ENCODE measurements around the gene HAPLN3.

DNA sequence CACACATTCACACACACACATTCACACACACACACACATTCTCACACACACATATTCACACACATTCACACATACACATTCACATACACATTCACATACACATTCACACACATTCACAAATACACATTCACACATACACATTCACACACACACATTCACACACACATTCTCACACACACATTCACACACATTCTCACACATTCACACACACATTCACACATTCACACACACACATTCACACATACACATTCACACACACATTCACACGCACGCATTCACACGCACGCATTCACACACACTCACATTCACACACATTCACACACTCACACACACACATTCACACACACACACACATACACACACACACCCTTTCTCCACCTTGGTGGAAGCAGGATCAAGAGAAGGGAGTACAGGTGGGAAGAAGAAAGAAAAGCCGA lies 5.7 kb upstream of the HAPLN3 start:
- TF ChIP-seq HDAC2 (IDR thresholded peaks at IDR 0.05), result no peak
- TF ChIP-seq, protein P1, sequence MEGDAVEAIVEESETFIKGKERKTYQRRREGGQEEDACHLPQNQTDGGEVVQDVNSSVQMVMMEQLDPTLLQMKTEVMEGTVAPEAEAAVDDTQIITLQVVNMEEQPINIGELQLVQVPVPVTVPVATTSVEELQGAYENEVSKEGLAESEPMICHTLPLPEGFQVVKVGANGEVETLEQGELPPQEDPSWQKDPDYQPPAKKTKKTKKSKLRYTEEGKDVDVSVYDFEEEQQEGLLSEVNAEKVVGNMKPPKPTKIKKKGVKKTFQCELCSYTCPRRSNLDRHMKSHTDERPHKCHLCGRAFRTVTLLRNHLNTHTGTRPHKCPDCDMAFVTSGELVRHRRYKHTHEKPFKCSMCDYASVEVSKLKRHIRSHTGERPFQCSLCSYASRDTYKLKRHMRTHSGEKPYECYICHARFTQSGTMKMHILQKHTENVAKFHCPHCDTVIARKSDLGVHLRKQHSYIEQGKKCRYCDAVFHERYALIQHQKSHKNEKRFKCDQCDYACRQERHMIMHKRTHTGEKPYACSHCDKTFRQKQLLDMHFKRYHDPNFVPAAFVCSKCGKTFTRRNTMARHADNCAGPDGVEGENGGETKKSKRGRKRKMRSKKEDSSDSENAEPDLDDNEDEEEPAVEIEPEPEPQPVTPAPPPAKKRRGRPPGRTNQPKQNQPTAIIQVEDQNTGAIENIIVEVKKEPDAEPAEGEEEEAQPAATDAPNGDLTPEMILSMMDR (IDR thresholded peaks at IDR 0.05), result no peak
- TF ChIP-seq FOSB (CRISPR knock-in tag; IDR thresholded peaks at IDR 0.05), result no peak
- TF ChIP-seq, protein P2, sequence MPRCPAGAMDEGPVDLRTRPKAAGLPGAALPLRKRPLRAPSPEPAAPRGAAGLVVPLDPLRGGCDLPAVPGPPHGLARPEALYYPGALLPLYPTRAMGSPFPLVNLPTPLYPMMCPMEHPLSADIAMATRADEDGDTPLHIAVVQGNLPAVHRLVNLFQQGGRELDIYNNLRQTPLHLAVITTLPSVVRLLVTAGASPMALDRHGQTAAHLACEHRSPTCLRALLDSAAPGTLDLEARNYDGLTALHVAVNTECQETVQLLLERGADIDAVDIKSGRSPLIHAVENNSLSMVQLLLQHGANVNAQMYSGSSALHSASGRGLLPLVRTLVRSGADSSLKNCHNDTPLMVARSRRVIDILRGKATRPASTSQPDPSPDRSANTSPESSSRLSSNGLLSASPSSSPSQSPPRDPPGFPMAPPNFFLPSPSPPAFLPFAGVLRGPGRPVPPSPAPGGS (IDR thresholded peaks at IDR 0.05), result no peak
- TF ChIP-seq EP300 (IDR thresholded peaks at IDR 0.05), result no peak
- TF ChIP-seq CBX8 (IDR thresholded peaks at IDR 0.05), result no peak
- TF ChIP-seq MYC (IDR thresholded peaks at IDR 0.05; ENCODE audit: borderline replicate concordance, low read length), result no peak

Data from A549 (cell line).